ENCODE data around the gene CACNA2D2.

CACNA2D2 gene

DNA sequence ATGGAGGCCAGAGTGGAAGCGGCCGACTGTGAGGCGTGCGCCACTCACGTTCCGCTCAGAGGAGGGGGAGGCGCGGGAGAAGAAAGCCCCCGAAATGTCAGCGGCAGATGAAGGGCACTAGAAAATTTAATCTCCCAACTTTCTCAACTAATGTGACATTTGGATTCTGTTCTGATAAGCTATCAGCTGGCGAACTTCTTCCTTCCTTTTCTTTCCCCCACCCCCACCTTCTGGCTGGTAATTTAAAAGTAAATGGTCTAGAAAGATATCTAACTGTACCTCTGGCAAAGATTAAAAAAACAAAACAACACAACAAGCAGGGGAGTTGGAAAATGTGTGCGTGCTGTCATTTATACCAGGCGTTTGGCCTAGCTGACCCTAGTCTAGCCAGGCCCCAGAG is 117.7 kb downstream of the CACNA2D2 start:
- no peak overlapping the region for H2AFZ ChIP-seq (ENCODE audit: low read depth, low read length)
- ATAC-seq (ENCODE audit: insufficient read depth, low read depth) (no peak), DNase-seq (no peak)
- no peaks in the 10 kb centered on the region for H3K4me1 ChIP-seq (ENCODE audit: insufficient read depth, low read length)
- no peak overlapping the region for H3K4me3 ChIP-seq (ENCODE audit: low read depth in 1 of 2, low read length in 2 of 2)
- no peaks in the 10 kb centered on the region for H3K79me2 ChIP-seq (ENCODE audit: insufficient read depth, low read length)
- no peak overlapping the region for H3K27ac ChIP-seq (ENCODE audit: low read length)
- no peaks in the 10 kb centered on the region for H3K9me3 ChIP-seq (ENCODE audit: insufficient read depth, low read length, severe bottlenecking)
- no peaks in the 10 kb centered on the region for H3K27me3 ChIP-seq (ENCODE audit: insufficient read depth, low read length, poor library complexity)
- H3K4me2 ChIP-seq (ENCODE audit: insufficient read depth, low read length): no peak overlapping the region
- H3K9ac ChIP-seq (ENCODE audit: low read depth, low read length): no peak overlapping the region
- no peaks in the 10 kb centered on the region for H3K36me3 ChIP-seq (ENCODE audit: insufficient read depth, low read length)
- H4K20me1 ChIP-seq (ENCODE audit: insufficient read depth, low read length): peaks cover 9% of the 10 kb centered on the region; the same call in 1 of the 2 replicates
- TF ChIP-seq EZH2 (IDR thresholded peaks at IDR 0.05; ENCODE audit: borderline replicate concordance, low read depth, low read length, severe bottlenecking): no peak
- TF ChIP-seq, protein P1, sequence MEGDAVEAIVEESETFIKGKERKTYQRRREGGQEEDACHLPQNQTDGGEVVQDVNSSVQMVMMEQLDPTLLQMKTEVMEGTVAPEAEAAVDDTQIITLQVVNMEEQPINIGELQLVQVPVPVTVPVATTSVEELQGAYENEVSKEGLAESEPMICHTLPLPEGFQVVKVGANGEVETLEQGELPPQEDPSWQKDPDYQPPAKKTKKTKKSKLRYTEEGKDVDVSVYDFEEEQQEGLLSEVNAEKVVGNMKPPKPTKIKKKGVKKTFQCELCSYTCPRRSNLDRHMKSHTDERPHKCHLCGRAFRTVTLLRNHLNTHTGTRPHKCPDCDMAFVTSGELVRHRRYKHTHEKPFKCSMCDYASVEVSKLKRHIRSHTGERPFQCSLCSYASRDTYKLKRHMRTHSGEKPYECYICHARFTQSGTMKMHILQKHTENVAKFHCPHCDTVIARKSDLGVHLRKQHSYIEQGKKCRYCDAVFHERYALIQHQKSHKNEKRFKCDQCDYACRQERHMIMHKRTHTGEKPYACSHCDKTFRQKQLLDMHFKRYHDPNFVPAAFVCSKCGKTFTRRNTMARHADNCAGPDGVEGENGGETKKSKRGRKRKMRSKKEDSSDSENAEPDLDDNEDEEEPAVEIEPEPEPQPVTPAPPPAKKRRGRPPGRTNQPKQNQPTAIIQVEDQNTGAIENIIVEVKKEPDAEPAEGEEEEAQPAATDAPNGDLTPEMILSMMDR (IDR thresholded peaks at IDR 0.05; ENCODE audit: borderline replicate concordance, extremely low read depth, low read length, poor library complexity, severe bottlenecking): no peak

DNA sequence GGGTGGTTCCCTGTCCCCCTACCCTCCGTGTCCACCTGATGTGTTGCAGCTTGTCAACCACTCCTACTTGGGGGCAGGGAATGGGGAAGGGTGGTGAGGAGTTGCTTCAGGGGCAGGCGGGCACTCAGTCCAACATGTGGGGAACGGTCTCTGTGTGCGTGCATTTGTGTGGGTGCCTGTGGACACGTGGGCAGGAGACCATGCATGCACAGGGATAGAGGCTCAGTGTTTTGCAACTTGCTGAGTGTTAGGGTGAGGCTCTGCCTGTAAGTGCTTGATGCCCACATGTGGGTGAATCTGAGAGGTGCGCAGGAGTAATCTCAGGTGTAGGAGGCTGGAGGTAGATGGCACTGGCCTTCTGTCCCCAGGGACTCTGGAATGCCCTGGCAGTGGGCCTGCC is 119.7 kb downstream of the CACNA2D2 start:
- Histone ChIP-seq H2AFZ (ENCODE audit: low read depth, low read length) (no peak overlapping the region), H3K27ac (ENCODE audit: low read length) (no peak overlapping the region), H3K4me1 (ENCODE audit: insufficient read depth, low read length) (no peaks in the 10 kb centered on the region), H3K4me3 (ENCODE audit: low read depth in 1 of 2, low read length in 2 of 2) (no peak overlapping the region), H3K27me3 (ENCODE audit: insufficient read depth, low read length, poor library complexity) (no peaks in the 10 kb centered on the region), H3K9me3 (ENCODE audit: insufficient read depth, low read length, severe bottlenecking) (no peaks in the 10 kb centered on the region), H3K79me2 (ENCODE audit: insufficient read depth, low read length) (no peaks in the 10 kb centered on the region), H3K9ac (ENCODE audit: low read depth, low read length) (no peak overlapping the region), H3K36me3 (ENCODE audit: insufficient read depth, low read length) (no peaks in the 10 kb centered on the region), H4K20me1 (ENCODE audit: insufficient read depth, low read length) (peaks cover 9% of the 10 kb centered on the region; the same call in 1 of the 2 replicates), H3K4me2 (ENCODE audit: insufficient read depth, low read length) (no peak overlapping the region)
- no peak for TF ChIP-seq EZH2 (IDR thresholded peaks at IDR 0.05; ENCODE audit: borderline replicate concordance, low read depth, low read length, severe bottlenecking)
- TF ChIP-seq, protein P1 (IDR thresholded peaks at IDR 0.05; ENCODE audit: borderline replicate concordance, extremely low read depth, low read length, poor library complexity, severe bottlenecking): no peak
- no peak for ATAC-seq (ENCODE audit: insufficient read depth, low read depth)
- no peak for DNase-seq

DNA sequence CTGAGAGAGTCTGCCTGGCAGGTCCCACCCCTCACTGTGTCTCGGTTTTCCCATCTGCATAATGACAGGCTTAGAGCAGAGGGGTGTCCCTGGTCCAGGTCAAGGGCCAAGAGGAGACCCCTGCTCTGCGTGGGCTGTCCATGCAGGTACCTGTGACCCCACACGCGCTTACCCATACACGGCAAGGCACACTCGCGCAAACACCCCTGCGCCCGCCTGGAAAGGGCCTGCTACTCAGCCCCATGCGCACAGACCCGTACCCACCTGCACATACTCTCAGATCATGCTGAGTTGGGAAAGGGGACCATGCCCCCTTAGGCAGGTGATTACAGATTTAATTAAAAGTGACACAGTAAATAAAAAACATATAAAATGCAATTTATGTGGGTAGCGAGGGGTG is 120.7 kb downstream of the CACNA2D2 start:
- Histone ChIP-seq H3K27me3 (ENCODE audit: insufficient read depth, low read length, poor library complexity) (no peaks in the 10 kb centered on the region), H3K79me2 (ENCODE audit: insufficient read depth, low read length) (no peaks in the 10 kb centered on the region), H3K27ac (ENCODE audit: low read length) (no peak overlapping the region), H2AFZ (ENCODE audit: low read depth, low read length) (no peak overlapping the region), H3K4me1 (ENCODE audit: insufficient read depth, low read length) (no peaks in the 10 kb centered on the region), H3K4me2 (ENCODE audit: insufficient read depth, low read length) (no peak overlapping the region), H3K9me3 (ENCODE audit: insufficient read depth, low read length, severe bottlenecking) (no peaks in the 10 kb centered on the region), H3K9ac (ENCODE audit: low read depth, low read length) (no peak overlapping the region), H3K36me3 (ENCODE audit: insufficient read depth, low read length) (no peaks in the 10 kb centered on the region), H4K20me1 (ENCODE audit: insufficient read depth, low read length) (peaks cover 9% of the 10 kb centered on the region; the same call in 1 of the 2 replicates), H3K4me3 (ENCODE audit: low read depth in 1 of 2, low read length in 2 of 2) (no peak overlapping the region)
- TF ChIP-seq, protein P1 (IDR thresholded peaks at IDR 0.05; ENCODE audit: borderline replicate concordance, extremely low read depth, low read length, poor library complexity, severe bottlenecking): no peak
- no peak for TF ChIP-seq EZH2 (IDR thresholded peaks at IDR 0.05; ENCODE audit: borderline replicate concordance, low read depth, low read length, severe bottlenecking)
- ATAC-seq (ENCODE audit: insufficient read depth, low read depth) (no peak), DNase-seq (no peak)

DNA sequence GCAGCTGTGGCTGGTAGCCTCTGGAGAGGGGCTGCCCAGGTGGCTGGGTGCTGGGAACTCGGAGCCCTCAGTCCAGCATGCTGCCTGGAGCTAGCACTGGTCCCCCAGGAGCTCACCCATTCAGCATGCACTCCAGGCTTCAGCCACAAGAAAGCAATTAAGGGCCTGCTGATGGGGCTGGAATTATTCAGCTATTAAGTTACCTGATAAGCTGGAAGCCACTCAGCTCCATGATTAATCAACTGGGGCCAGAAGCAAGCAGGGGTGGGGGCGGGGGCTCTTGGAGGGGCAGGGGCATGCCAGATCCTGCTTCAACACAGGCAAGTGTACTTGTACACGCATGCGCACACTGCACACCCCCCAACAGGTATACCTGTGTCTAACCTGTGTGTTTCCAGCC is 122.1 kb downstream of the CACNA2D2 start:
- Histone ChIP-seq H3K27ac (ENCODE audit: low read length) (no peak overlapping the region), H3K36me3 (ENCODE audit: insufficient read depth, low read length) (no peaks in the 10 kb centered on the region), H4K20me1 (ENCODE audit: insufficient read depth, low read length) (peaks cover 7% of the 10 kb centered on the region; the same call in 1 of the 2 replicates), H3K9ac (ENCODE audit: low read depth, low read length) (no peak overlapping the region), H3K4me3 (ENCODE audit: low read depth in 1 of 2, low read length in 2 of 2) (no peak overlapping the region), H3K9me3 (ENCODE audit: insufficient read depth, low read length, severe bottlenecking) (no peaks in the 10 kb centered on the region), H3K4me2 (ENCODE audit: insufficient read depth, low read length) (no peak overlapping the region), H3K4me1 (ENCODE audit: insufficient read depth, low read length) (no peaks in the 10 kb centered on the region), H3K79me2 (ENCODE audit: insufficient read depth, low read length) (no peaks in the 10 kb centered on the region), H2AFZ (ENCODE audit: low read depth, low read length) (no peak overlapping the region), H3K27me3 (ENCODE audit: insufficient read depth, low read length, poor library complexity) (no peaks in the 10 kb centered on the region)
- TF ChIP-seq, protein P1 (IDR thresholded peaks at IDR 0.05; ENCODE audit: borderline replicate concordance, extremely low read depth, low read length, poor library complexity, severe bottlenecking): no peak
- no peak for TF ChIP-seq EZH2 (IDR thresholded peaks at IDR 0.05; ENCODE audit: borderline replicate concordance, low read depth, low read length, severe bottlenecking)
- ATAC-seq (ENCODE audit: insufficient read depth, low read depth) (no peak), DNase-seq (no peak)

Data from DND-41 (cell line).